T-helper 9 cell (primary cell): ENCODE data around the gene LRRK1.

Source experiments
- DNase-seq: peaks from one replicate; pipeline ENCODE4 v3.0.0-alpha.2; 2020

The LRRK1 gene

GRCh38 chr15:101025896-101026631 is 106.9 kb downstream of the LRRK1 start:
- DNase-seq, result no peak

GRCh38 chr15:101026656-101027272 is 107.6 kb downstream of the LRRK1 start:
- DNase-seq, result no peak

GRCh38 chr15:101027273-101027901 is 108.2 kb downstream of the LRRK1 start:
- no peak for DNase-seq

- no peak for DNase-seq
Observed at GRCh38 chr15:101027920-101028319, 108.8 kb downstream of the LRRK1 start.

- DNase-seq, result no peak
Observed at GRCh38 chr15:101028321-101028720, 109.2 kb downstream of the LRRK1 start.

- no peak for DNase-seq
Observed at GRCh38 chr15:101028772-101029438, 109.7 kb downstream of the LRRK1 start.

GRCh38 chr15:101029971-101030661 is 111.0 kb downstream of the LRRK1 start:
- DNase-seq, result no peak

GRCh38 chr15:101031213-101031612 is 112.1 kb downstream of the LRRK1 start:
- no peak for DNase-seq

- DNase-seq, result no peak
Observed at GRCh38 chr15:101033801-101034200, 114.6 kb downstream of the LRRK1 start.

GRCh38 chr15:101035611-101036010 is 116.5 kb downstream of the LRRK1 start:
- DNase-seq, result no peak

GRCh38 chr15:101036189-101036588 is 117.0 kb downstream of the LRRK1 start:
- no peak for DNase-seq

GRCh38 chr15:101037090-101037830 is 118.1 kb downstream of the LRRK1 start:
- no peak for DNase-seq

- no peak for DNase-seq
Observed at GRCh38 chr15:101038327-101039003, 119.3 kb downstream of the LRRK1 start.

GRCh38 chr15:101039461-101039860 is 120.3 kb downstream of the LRRK1 start:
- DNase-seq, result no peak

GRCh38 chr15:101042320-101042719 is 123.2 kb downstream of the LRRK1 start:
- DNase-seq, result no peak

- DNase-seq, result no peak
Observed at GRCh38 chr15:101043011-101043410, 123.9 kb downstream of the LRRK1 start.

- DNase-seq, result no peak
Observed at GRCh38 chr15:101043911-101044624, 124.9 kb downstream of the LRRK1 start.

- no peak for DNase-seq
Observed at GRCh38 chr15:101044625-101045235, 125.6 kb downstream of the LRRK1 start.

- no peak for DNase-seq
Observed at GRCh38 chr15:101045236-101045646, 126.1 kb downstream of the LRRK1 start.
